GM12878 (cell line): Measurements from ENCODE around the gene ZCCHC13. TPM values are rescaled to one million over a fixed set of nuclear protein-coding genes. Genes with fewer than 3 reads are reported as not detected.
"Not testable (repeated sequence)": the region's sequence is repeated elsewhere in the genome, so short reads cannot be mapped to it uniquely, and the experiment has no call there.

ENCODE experiments used
- ATAC-seq: fragments of 200-7000 bp; cut with Tn5 transposase; 3 replicates; pipeline ENCODE4 v1.9.1; 2020; ENCODE audit warnings: mild to moderate bottlenecking, moderate library complexity
- BruUV-seq: library from RNA; stranded (reverse); fragments of 400-500 nt; replicated peaks from 2 replicates; lab custom pipeline; 2021; lab: Mats Ljungman, UMichigan
- CTCF ChIA-PET: fragments of 300-600 bp; sonication (Branson Sonifier 250); formaldehyde crosslinking; extraction: SDS; loops from one replicate; lab custom pipeline; 2021; ENCODE audit warnings: inconsistent platforms; lab: Yijun Ruan, JAX
- POLR2A ChIA-PET: fragments of 350-600 bp; formaldehyde crosslinking; extraction: SDS; loops from one replicate; lab custom pipeline; 2021; ENCODE audit warnings: inconsistent platforms; lab: Charles Lee
- RAD21 ChIA-PET: fragments of 300-600 bp; sonication (Branson Sonifier 250); formaldehyde crosslinking; loops from one replicate; lab custom pipeline; 2023; ENCODE audit warnings: antibody characterized with exemption; ENCODE audit not compliant: unreplicated experiment; lab: Charles Lee
- SMC1A ChIA-PET: fragments of 300-600 bp; sonication (Branson Sonifier 250); formaldehyde crosslinking; loops from one replicate; lab custom pipeline; 2023; ENCODE audit not compliant: unreplicated experiment, uncharacterized antibody; lab: Charles Lee
- DNase-seq: peaks from one replicate; pipeline ENCODE4 v3.0.0-alpha.2; 2011; ENCODE audit warnings: low read depth, low spot score
- FAIRE-seq: peaks from 3 replicates; lab custom pipeline; 2011; peaks lifted over from hg19 to GRCh38; lab: Jason Lieb, UNC
- H2AFZ ChIP-seq: 2 replicates; pipeline ENCODE4 v1.6.0; 2011; ENCODE audit warnings: low read depth, low read length, control low read depth; ENCODE audit not compliant: control insufficient read depth
- H3K27ac ChIP-seq: 2 replicates; pipeline ENCODE4 v1.5.1; 2011; ENCODE audit warnings: control low read depth; ENCODE audit not compliant: control insufficient read depth, insufficient read depth
- H3K27me3 ChIP-seq, 2 experiments: replicated peaks in 1 of 2; 2 replicates each; pipeline versions ENCODE4 v1.6.0 to v1.6.1; 2011; ENCODE audit warnings: low read length in 1 of 2; ENCODE audit not compliant: control insufficient read depth in 2 of 2, insufficient read depth in 2 of 2
- H3K36me3 ChIP-seq, 2 experiments: 2 replicates each; pipeline ENCODE4 v1.5.1; 2011; ENCODE audit warnings: low read length in 1 of 2; ENCODE audit not compliant: control insufficient read depth in 2 of 2, insufficient read depth in 2 of 2
- H3K4me1 ChIP-seq: 2 replicates; pipeline ENCODE4 v1.6.1; 2011; ENCODE audit warnings: mild to moderate bottlenecking, low read length, moderate library complexity, mixed read lengths; ENCODE audit not compliant: control insufficient read depth, insufficient read depth
- H3K4me2 ChIP-seq: 2 replicates; pipeline ENCODE4 v1.6.0; 2011; ENCODE audit warnings: control low read depth; ENCODE audit not compliant: control insufficient read depth, insufficient read depth
- H3K4me3 ChIP-seq: fragments of 200-600 bp; sonication (generic); 2 replicates; pipeline ENCODE4 v1.5.1; 2016
- H3K79me2 ChIP-seq: 2 replicates; pipeline ENCODE4 v1.6.0; 2011; ENCODE audit warnings: low read length; ENCODE audit not compliant: control insufficient read depth, insufficient read depth
- H3K9ac ChIP-seq: 2 replicates; pipeline ENCODE4 v1.8.0; 2011; ENCODE audit warnings: low read length, control low read depth, mixed read lengths; ENCODE audit not compliant: control insufficient read depth, insufficient read depth
- H3K9me3 ChIP-seq: replicated peaks from 3 replicates; pipeline ENCODE4 v1.5.1; 2011; ENCODE audit warnings: mild to moderate bottlenecking, low read length; ENCODE audit not compliant: control insufficient read depth, insufficient read depth
- H4K20me1 ChIP-seq: 2 replicates; pipeline ENCODE4 v1.6.0; 2011; ENCODE audit not compliant: control insufficient read depth, insufficient read depth
- CBX5 ChIP-seq: sonication (generic); IDR thresholded peaks from 2 replicates; pipeline ENCODE4 v1.6.1; 2016; ENCODE audit warnings: low read depth, moderate library complexity, mild to moderate bottlenecking, inconsistent platforms
- IKZF2 ChIP-seq, 2 experiments: fragments of 450-650 bp; IDR thresholded peaks; 2 replicates each; pipeline ENCODE4 v1.6.1; 2017; ENCODE audit warnings: mild to moderate bottlenecking in 2 of 2, moderate library complexity in 2 of 2
- MTA2 ChIP-seq: fragments of 450-650 bp; IDR thresholded peaks from 2 replicates; pipeline ENCODE4 v1.6.1; 2016; ENCODE audit warnings: low read depth, mild to moderate bottlenecking, moderate library complexity
- PKNOX1 ChIP-seq: fragments of 450-650 bp; IDR thresholded peaks from 2 replicates; pipeline ENCODE4 v1.6.1; 2016; ENCODE audit warnings: mild to moderate bottlenecking
- SP1 ChIP-seq: IDR thresholded peaks from one replicate; pipeline ENCODE4 v1.6.1; 2011; ENCODE audit warnings: low read depth, low read length
- ZNF622 ChIP-seq: fragments of 450-650 bp; IDR thresholded peaks from 2 replicates; pipeline ENCODE4 v1.6.1; 2017; ENCODE audit warnings: mild to moderate bottlenecking, inconsistent platforms
- ZNF687 ChIP-seq: fragments of 450-650 bp; IDR thresholded peaks from 2 replicates; pipeline ENCODE4 v1.6.1; 2017; ENCODE audit warnings: mild to moderate bottlenecking, moderate library complexity
- WGBS: methylation state at CpG from one replicate; pipeline ENCODE4 v1.1.6; 2016; ENCODE audit warnings: low lambda C conversion rate; ENCODE audit not compliant: insufficient replicate concordance, insufficient coverage; ENCODE audit errors: missing lambda C conversion rate; 5-methylcytosine and 5-hydroxymethylcytosine counted together
- in situ Hi-C: fragments of 300-500 bp; cut with MboI; formaldehyde crosslinking; loops from 9 replicates; pipeline ENCODE4 v1.14.3; 2018; ENCODE audit warnings: mixed read lengths
- intact Hi-C: fragments of 100-400 bp; cut with micrococcal nuclease; formaldehyde crosslinking; loops from one replicate; pipeline ENCODE4 v1.14.2; 2022; ENCODE audit not compliant: unreplicated experiment
- polyA plus RNA-seq, 11 experiments: library from polyadenylated mRNA; depleted of rRNA in 4 of 11; unstranded in 6 of 11; stranded (reverse) in 5 of 11; fragments of >200 nt; fragmentation: Nextera tagmentation in 4 of 11; fragmentation: Illumina TruSeq in 1 of 11; extraction: Ambion mirVana in 4 of 11; extraction: Trizol in 1 of 11; gene quantifications; 1 replicate in 1 of 11; 2 replicates in 10 of 11; pipeline versions ENCODE4 v1.2.1 to v1.2.3, GENCODE V29; 2011 to 2016; ENCODE audit warnings: inconsistent platforms in 2 of 11, missing spikeins in 2 of 11, low read depth in 1 of 11
- total RNA-seq, 4 experiments: library from RNA; depleted of rRNA in 3 of 4; stranded (reverse); fragments of >200 nt in 3 of 4; fragmentation: Illumina TruSeq in 1 of 4; extraction: Trizol in 1 of 4; gene quantifications; 2 replicates each; pipeline versions ENCODE4 v1.2.1 to v1.2.3, GENCODE V29; 2013 to 2021

ZCCHC13 gene
- total and polyA plus RNA-seq, 10 of the 15 experiments (the other 5 are each of a cell fraction or from before 2014, with no cell fraction given) = not detected

- FAIRE-seq (no peak), ATAC-seq (no peak), DNase-seq (no peak)
- TF ChIP-seq SP1 = no peak
- TF ChIP-seq MTA2 = no peak
- no peak for TF ChIP-seq PKNOX1
- no peak for TF ChIP-seq IKZF2 (IDR thresholded peaks at IDR 0.05)
- no peak for TF ChIP-seq ZNF687
- TF ChIP-seq ZNF622 = no peak
- no peak for TF ChIP-seq CBX5
- intact Hi-C loops = loop anchor here (5.0 kb wide), 3 partner anchors 103 to 323 kb away; no protein-coding TSS in a partner anchor
- ChIA-PET POLR2A (no interaction called here), SMC1A (no interaction called here), RAD21 (no interaction called here), CTCF (no interaction called here)
- Histone ChIP-seq H3K4me2 (no peak overlapping the region), H3K4me1 (no peaks in the 10 kb centered on the region), H2AFZ (no peak overlapping the region), H4K20me1 (no peaks in the 10 kb centered on the region), H3K79me2 (no peaks in the 10 kb centered on the region), H3K36me3 (no peaks in the 10 kb centered on the region), H3K4me3 (no peak overlapping the region), H3K9ac (no peak overlapping the region), H3K27me3 (no peaks in the 10 kb centered on the region), H3K27ac (no peak overlapping the region), H3K9me3 (no peaks in the 10 kb centered on the region)
- no TSS peak for BruUV-seq
- in situ Hi-C loops = loop anchor here (10.0 kb wide), 1 partner anchor 485 kb away; the partner anchor contains the start of gene XIST
Measured at GRCh38 chrX:74340051-74340450, 36.1 kb downstream of the ZCCHC13 start.

DNA sequence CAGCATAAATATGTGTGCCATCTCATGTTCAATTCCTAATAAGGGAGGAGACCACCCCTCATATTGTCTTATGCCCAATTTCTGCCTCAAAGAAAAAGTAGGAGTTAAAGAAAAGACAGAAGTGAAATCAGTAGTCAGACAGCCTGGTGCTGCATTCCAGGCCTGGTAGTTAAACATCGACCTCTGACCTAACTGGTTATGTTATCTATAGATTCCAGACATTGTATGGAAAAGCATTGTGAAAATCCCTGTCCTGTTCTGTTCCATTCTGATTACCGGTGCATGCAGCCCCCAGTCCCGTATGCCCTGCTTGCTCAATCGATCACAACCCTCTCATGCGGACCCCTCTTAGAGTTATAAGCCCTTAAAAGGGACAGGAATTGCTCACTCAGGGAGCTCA, 38.2 kb downstream of the ZCCHC13 start:
- in situ Hi-C loops = loop anchor here (10.0 kb wide), 1 partner anchor 487 kb away; the partner anchor contains the start of gene XIST
- H3K27ac ChIP-seq, ATAC-seq, H4K20me1 ChIP-seq, H3K9me3 ChIP-seq, H3K4me3 ChIP-seq, H3K4me2 ChIP-seq, H3K9ac ChIP-seq, H3K27me3 ChIP-seq, FAIRE-seq, H2AFZ ChIP-seq, H3K36me3 ChIP-seq, RAD21 ChIA-PET, H3K4me1 ChIP-seq, H3K79me2 ChIP-seq, BruUV-seq, DNase-seq: not testable (repeated sequence)
- SMC1A ChIA-PET = interaction anchor here (1.5 kb wide), 1 partner anchor 487 kb away, joined by 4 read pairs; no protein-coding TSS in a partner anchor
- CTCF ChIA-PET = interaction anchor here (1.4 to 4.7 kb wide), 3 partner anchors 40 to 486 kb away, joined by 3 to 22 read pairs (median 5); no protein-coding TSS in a partner anchor
- WGBS = 68% methylated on average over 5 of the region's 5 CpGs
- POLR2A ChIA-PET = interaction anchor here (0.6 kb wide), 1 partner anchor 64 kb away, joined by 3 read pairs; no protein-coding TSS in a partner anchor
- intact Hi-C loops = loop anchor here (5.0 kb wide), 3 partner anchors 105 to 325 kb away; no protein-coding TSS in a partner anchor
